Thyroid gland (tissue), 4 donors: ENCODE measurements around the gene FBXO40. TPM values are rescaled to one million over a fixed set of nuclear protein-coding genes. Genes with fewer than 3 reads are reported as not detected.

ENCODE experiments used
- DNase-seq, 2 donors: peaks; one replicate each; pipeline ENCODE4 v3.0.0-alpha.2; 2019
- H3K27ac ChIP-seq, 3 donors: fragments of 200-600 bp; sonication (generic); 1 replicate in 2 of 3; 2 replicates in 1 of 3; pipeline ENCODE4 v1.5.1; 2016 to 2019; ENCODE audit warnings: mild to moderate bottlenecking in 1 of 3, moderate library complexity in 1 of 3
- H3K27me3 ChIP-seq: fragments of 200-600 bp; sonication (generic); one replicate; pipeline ENCODE4 v1.5.1; 2019
- H3K36me3 ChIP-seq, 2 donors: fragments of 200-600 bp; sonication (generic); one replicate each; pipeline ENCODE4 v1.5.1; 2016 to 2019
- H3K4me1 ChIP-seq, 2 donors: fragments of 200-600 bp; sonication (generic); one replicate each; pipeline ENCODE4 v1.5.1; 2017 to 2019
- H3K4me3 ChIP-seq, 3 donors: fragments of 200-600 bp; sonication (generic); replicated peaks in 1 of 3; 1 replicate in 2 of 3; 2 replicates in 1 of 3; pipeline ENCODE4 v1.5.1; 2016; ENCODE audit warnings: mild to moderate bottlenecking in 1 of 3
- H3K9me3 ChIP-seq: fragments of 200-600 bp; sonication (generic); one replicate; pipeline ENCODE4 v1.5.1; 2017
- POLR2A ChIP-seq, 2 donors: fragments of 450-650 bp; IDR thresholded peaks; one replicate each; pipeline ENCODE4 v1.6.1; 2017; ENCODE audit warnings: antibody characterized with exemption in 2 of 2, mild to moderate bottlenecking in 2 of 2, moderate library complexity in 1 of 2
- WGBS, 2 donors: methylation state at CpG; one replicate each; pipeline ENCODE4 v1.1.5; 2017; 5-methylcytosine and 5-hydroxymethylcytosine counted together
- intact Hi-C: fragments of 100-400 bp; cut with DNase I; formaldehyde crosslinking; loops from one replicate; pipeline ENCODE4 v1.15.1; 2023
- total RNA-seq, 4 donors: library from RNA; depleted of rRNA; stranded (reverse); fragments of >200 nt; gene quantifications; one replicate each; pipeline ENCODE4 v1.2.3, GENCODE V29; 2016
- TF ChIP-seq, protein P1 (sequence below), 6 experiments: fragments of 200-600 bp in 3 of 6; fragments of 450-650 bp in 3 of 6; sonication (generic) in 3 of 6; IDR thresholded peaks; one replicate each; pipeline ENCODE4 v1.5.1; 2016 to 2019; ENCODE audit warnings: antibody characterized with exemption in 6 of 6, mild to moderate bottlenecking in 2 of 6, inconsistent platforms in 1 of 6, moderate library complexity in 1 of 6

The FBXO40 gene
- total RNA-seq, 4 donors from 2014 or later = not detected

DNA sequence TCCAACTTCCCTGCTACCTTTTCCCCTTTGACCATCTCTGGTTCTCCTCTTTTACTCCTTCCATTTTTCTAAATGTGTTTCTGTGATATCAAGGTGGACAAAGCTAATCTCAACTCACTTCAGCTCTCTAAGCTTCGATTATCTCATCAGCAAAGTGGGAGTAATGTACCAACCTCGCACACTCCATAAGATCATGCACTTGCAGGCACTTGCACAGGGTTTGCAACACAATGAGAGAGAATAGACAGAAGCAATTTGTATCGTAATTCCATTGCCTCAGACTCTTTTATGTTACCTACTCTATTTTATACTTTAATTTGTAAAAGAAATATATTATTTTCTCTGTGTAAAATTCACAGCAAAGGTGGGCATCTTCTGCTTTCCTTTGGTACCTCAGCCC, 40.4 kb upstream of the FBXO40 start:
- 81 to 83% methylated on average over 3 of the region's 3 CpGs for WGBS, 2 donors
- intact Hi-C loops = no loop called here
- no peak for DNase-seq
- Histone ChIP-seq H3K36me3 (no peaks in the 10 kb centered on the region), H3K27ac (no peak overlapping the region), H3K9me3 (no peaks in the 10 kb centered on the region), H3K27me3 (no peaks in the 10 kb centered on the region), H3K4me3 (no peak overlapping the region), H3K4me1 (no peaks in the 10 kb centered on the region)
- TF ChIP-seq, protein P1, sequence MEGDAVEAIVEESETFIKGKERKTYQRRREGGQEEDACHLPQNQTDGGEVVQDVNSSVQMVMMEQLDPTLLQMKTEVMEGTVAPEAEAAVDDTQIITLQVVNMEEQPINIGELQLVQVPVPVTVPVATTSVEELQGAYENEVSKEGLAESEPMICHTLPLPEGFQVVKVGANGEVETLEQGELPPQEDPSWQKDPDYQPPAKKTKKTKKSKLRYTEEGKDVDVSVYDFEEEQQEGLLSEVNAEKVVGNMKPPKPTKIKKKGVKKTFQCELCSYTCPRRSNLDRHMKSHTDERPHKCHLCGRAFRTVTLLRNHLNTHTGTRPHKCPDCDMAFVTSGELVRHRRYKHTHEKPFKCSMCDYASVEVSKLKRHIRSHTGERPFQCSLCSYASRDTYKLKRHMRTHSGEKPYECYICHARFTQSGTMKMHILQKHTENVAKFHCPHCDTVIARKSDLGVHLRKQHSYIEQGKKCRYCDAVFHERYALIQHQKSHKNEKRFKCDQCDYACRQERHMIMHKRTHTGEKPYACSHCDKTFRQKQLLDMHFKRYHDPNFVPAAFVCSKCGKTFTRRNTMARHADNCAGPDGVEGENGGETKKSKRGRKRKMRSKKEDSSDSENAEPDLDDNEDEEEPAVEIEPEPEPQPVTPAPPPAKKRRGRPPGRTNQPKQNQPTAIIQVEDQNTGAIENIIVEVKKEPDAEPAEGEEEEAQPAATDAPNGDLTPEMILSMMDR (IDR thresholded peaks at IDR 0.05) = no peak
- TF ChIP-seq POLR2A (IDR thresholded peaks at IDR 0.05) = no peak

DNA sequence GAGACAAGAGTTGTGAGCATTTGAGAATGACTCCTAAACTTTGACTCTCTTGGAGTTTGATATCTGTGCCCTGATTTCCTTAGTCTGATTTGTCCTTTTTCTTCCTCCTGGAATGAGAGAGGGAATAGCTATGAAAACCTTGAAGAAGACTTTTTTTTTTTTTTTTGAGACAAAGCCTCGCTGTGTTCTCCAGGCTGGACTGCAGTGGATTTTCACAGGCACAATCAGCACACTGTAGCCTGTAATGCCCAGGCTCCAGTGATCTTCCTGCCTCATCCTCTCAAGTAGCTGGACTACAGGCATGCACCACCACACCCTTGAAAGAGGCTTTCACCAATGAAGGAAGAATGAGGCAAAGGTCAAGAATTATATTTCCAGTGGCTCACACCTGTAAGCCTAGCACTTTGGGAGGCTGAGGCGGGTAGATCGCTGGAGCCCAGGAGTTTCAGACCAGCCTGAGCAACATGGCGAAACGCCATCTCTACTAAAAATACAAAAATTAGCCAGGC, 35.7 kb upstream of the FBXO40 start:
- intact Hi-C loops = no loop called here
- Histone ChIP-seq H3K4me3 (no peak overlapping the region), H3K9me3 (no peaks in the 10 kb centered on the region), H3K4me1 (no peaks in the 10 kb centered on the region), H3K27ac (no peak overlapping the region), H3K27me3 (no peaks in the 10 kb centered on the region), H3K36me3 (no peaks in the 10 kb centered on the region)
- TF ChIP-seq, protein P1 (IDR thresholded peaks at IDR 0.05) = no peak
- no peak for TF ChIP-seq POLR2A (IDR thresholded peaks at IDR 0.05)
- 82 to 83% methylated on average over 5 of the region's 5 CpGs for WGBS, 2 donors
- DNase-seq = no peak

DNA sequence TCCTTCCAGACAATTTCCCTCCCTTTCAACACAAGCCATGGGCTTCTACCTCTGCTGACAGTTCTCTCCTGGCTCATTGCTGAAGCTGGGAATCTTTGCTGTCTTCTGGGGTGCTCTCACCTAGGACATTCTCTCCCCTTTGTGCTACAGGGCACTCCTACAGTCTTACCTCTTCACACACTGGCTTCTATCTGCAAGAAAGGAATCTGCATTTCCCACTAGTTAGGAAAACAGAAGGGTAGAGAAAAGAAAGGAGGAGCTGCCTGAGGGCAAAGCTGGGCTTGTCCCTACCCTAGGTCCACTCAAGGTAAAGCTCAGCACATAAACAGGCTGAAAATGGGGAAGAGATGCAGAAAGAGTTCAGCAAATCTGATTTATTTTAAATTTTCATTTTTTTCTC, 31.0 kb upstream of the FBXO40 start:
- DNase-seq = no peak
- Histone ChIP-seq H3K36me3 (no peaks in the 10 kb centered on the region), H3K4me3 (no peak overlapping the region), H3K27ac (no peak overlapping the region), H3K9me3 (no peaks in the 10 kb centered on the region), H3K4me1 (no peaks in the 10 kb centered on the region), H3K27me3 (no peaks in the 10 kb centered on the region)
- intact Hi-C loops = no loop called here
- TF ChIP-seq POLR2A (IDR thresholded peaks at IDR 0.05) = no peak
- TF ChIP-seq, protein P1 (IDR thresholded peaks at IDR 0.05) = no peak

GRCh38 chr3:121566773-121567172, 26.4 kb upstream of the FBXO40 start:
- Histone ChIP-seq H3K9me3 (no peaks in the 10 kb centered on the region), H3K27ac (no peak overlapping the region), H3K4me1 (no peaks in the 10 kb centered on the region), H3K27me3 (no peaks in the 10 kb centered on the region), H3K4me3 (no peak overlapping the region), H3K36me3 (no peaks in the 10 kb centered on the region)
- TF ChIP-seq, protein P1 (IDR thresholded peaks at IDR 0.05) = no peak
- TF ChIP-seq POLR2A (IDR thresholded peaks at IDR 0.05) = no peak
- no peak for DNase-seq
- intact Hi-C loops = no loop called here
- WGBS, 2 donors = 87 to 89% methylated on average over 9 of the region's 9 CpGs

DNA sequence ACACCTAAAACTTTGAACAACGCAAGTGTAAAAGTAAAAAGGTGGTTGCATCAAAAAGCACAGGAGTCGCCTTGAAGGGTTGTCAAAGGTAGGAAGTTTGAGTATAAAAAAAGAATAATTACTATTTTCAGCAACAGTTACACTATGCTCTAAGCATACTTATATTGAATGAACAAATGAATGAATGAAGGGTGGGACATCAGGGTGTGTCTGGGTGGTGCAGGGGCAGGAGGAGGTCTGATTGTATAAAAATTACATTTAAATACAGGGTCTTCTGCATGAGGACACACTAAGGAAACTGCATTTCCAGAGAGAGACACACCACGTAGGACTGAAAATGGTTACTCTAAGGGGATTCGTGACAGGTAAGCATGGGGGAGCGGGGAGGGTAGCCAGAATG, 25.5 kb upstream of the FBXO40 start, which contains the start of gene ARGFX:
Gene ARGFX, plus strand, starts transcription at position 301 of the 400 bp plus-strand sequence. CDS start 2,765 bp downstream, outside the sequence.
- Histone ChIP-seq H3K27me3 (no peaks in the 10 kb centered on the region), H3K36me3 (no peaks in the 10 kb centered on the region), H3K4me3 (no peak within 1 kb of the TSS), H3K27ac (no peak within 1 kb of the TSS), H3K4me1 (no peaks in the 10 kb centered on the region), H3K9me3 (no peaks in the 10 kb centered on the region)
- WGBS, 2 donors = 91 to 92% methylated on average over 5 of the region's 5 CpGs
- no peak for DNase-seq
- intact Hi-C loops = no loop called here
- TF ChIP-seq, protein P1 (IDR thresholded peaks at IDR 0.05) = no peak
- TF ChIP-seq POLR2A (IDR thresholded peaks at IDR 0.05) = no peak
